ENCODE results near the gene SAMD4A.

Gene SAMD4A

GRCh38 chr14:54807881-54808280, 241.0 kb downstream of the SAMD4A start:
- DNase-seq: no peak

- no peak for DNase-seq
Observed at GRCh38 chr14:54808326-54809161, 241.6 kb downstream of the SAMD4A start.

- DNase-seq: no peak
Observed at GRCh38 chr14:54809767-54810166, 242.8 kb downstream of the SAMD4A start.

GRCh38 chr14:54812617-54813016, 245.7 kb downstream of the SAMD4A start:
- no peak for DNase-seq

- DNase-seq: no peak
Observed at GRCh38 chr14:54813081-54813480, 246.2 kb downstream of the SAMD4A start.

- DNase-seq: no peak
Observed at GRCh38 chr14:54814076-54814475, 247.1 kb downstream of the SAMD4A start.

- DNase-seq: peak; percentile 61
Observed at GRCh38 chr14:54815016-54815415, 248.1 kb downstream of the SAMD4A start.

GRCh38 chr14:54815515-54815914, 248.6 kb downstream of the SAMD4A start:
- DNase-seq: no peak

- DNase-seq: no peak
Observed at GRCh38 chr14:54816450-54816849, 249.5 kb downstream of the SAMD4A start.

GRCh38 chr14:54817506-54817905, 250.6 kb downstream of the SAMD4A start:
- no peak for DNase-seq

GRCh38 chr14:54818201-54819133, 251.5 kb downstream of the SAMD4A start:
- no peak for DNase-seq

- no peak for DNase-seq
Observed at GRCh38 chr14:54822685-54823084, 255.8 kb downstream of the SAMD4A start.

- DNase-seq: no peak
Observed at GRCh38 chr14:54823757-54824549, 257.0 kb downstream of the SAMD4A start.

GRCh38 chr14:54828037-54828436, 261.1 kb downstream of the SAMD4A start:
- DNase-seq: no peak

- DNase-seq: no peak
Observed at GRCh38 chr14:54829486-54830224, 262.7 kb downstream of the SAMD4A start.

GRCh38 chr14:54830650-54831049, 263.7 kb downstream of the SAMD4A start:
- DNase-seq: no peak

- DNase-seq: no peak
Observed at GRCh38 chr14:54834081-54834480, 267.2 kb downstream of the SAMD4A start.

- DNase-seq: no peak
Observed at GRCh38 chr14:54834727-54835126, 267.8 kb downstream of the SAMD4A start.

GRCh38 chr14:54836231-54836630, 269.3 kb downstream of the SAMD4A start:
- no peak for DNase-seq

- no peak for DNase-seq
Observed at GRCh38 chr14:54837508-54838149, 270.7 kb downstream of the SAMD4A start.

GRCh38 chr14:54838931-54839512, 272.1 kb downstream of the SAMD4A start:
- no peak for DNase-seq
